ENCODE results near the gene CADM1. TPM values are rescaled to one million over a fixed set of nuclear protein-coding genes. Genes with fewer than 3 reads are reported as not detected.

Gene CADM1
- total and polyA plus RNA-seq, 9 donors, result 6.6 to 61.2 (median 17.2) TPM

DNA sequence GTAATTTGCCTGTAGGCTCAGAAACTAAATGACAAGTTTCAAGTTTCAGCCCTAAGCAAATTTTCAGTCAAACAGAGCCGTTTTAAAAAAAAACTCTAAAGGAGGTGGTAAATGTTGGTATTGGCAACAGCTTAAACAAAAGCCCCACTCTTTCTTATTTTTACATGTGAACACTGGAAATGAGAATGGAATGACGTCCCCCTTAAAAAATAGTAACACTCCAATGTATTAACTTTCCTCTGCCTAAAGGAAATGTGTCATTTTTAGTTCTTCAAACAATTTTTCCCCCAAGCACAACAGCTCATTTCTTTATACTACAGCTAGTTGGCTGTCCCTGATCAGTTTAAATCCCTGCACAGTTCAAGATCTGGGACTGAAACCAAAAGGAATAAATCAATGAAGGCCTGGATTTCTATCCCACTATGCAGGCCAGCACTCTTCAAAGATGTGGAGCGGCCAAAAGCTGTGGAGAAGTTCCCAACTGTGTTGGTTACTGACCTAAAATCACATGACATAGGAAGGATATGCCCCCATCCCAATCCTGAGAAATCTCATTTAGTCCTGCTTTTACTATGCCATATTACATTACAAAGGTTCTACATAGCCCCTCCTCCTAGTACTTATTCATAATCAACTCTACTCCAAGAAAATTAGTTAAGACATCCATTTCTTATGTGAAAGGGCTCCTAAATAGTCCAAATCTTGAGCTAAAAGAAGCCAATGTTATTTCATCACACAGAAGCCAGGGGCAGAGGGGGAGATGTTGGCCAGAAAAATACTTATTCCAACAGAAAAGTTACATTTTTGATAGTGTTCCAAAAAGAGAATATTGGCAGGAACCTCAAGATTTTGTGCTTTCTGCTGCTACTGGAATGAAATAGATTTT lies 95.9 kb downstream of the CADM1 start:
- WGBS, 3 donors, result 3 to 4% (median 4%) methylated on average over 3 of the region's 3 CpGs
- DNase-seq, result peak; percentile 27 to 39 (median 32)
- Histone ChIP-seq H3K27ac (no peak overlapping the region), H3K4me1 (ENCODE audit: insufficient read depth) (peaks cover 8% of the 10 kb centered on the region), H3K9me3 (no peaks in the 10 kb centered on the region), H3K27me3 (no peaks in the 10 kb centered on the region), H3K36me3 (no peaks in the 10 kb centered on the region), H3K4me3 (no peak overlapping the region)
- TF ChIP-seq, protein P1, sequence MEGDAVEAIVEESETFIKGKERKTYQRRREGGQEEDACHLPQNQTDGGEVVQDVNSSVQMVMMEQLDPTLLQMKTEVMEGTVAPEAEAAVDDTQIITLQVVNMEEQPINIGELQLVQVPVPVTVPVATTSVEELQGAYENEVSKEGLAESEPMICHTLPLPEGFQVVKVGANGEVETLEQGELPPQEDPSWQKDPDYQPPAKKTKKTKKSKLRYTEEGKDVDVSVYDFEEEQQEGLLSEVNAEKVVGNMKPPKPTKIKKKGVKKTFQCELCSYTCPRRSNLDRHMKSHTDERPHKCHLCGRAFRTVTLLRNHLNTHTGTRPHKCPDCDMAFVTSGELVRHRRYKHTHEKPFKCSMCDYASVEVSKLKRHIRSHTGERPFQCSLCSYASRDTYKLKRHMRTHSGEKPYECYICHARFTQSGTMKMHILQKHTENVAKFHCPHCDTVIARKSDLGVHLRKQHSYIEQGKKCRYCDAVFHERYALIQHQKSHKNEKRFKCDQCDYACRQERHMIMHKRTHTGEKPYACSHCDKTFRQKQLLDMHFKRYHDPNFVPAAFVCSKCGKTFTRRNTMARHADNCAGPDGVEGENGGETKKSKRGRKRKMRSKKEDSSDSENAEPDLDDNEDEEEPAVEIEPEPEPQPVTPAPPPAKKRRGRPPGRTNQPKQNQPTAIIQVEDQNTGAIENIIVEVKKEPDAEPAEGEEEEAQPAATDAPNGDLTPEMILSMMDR (IDR thresholded peaks at IDR 0.05), result no peak
- TF ChIP-seq POLR2A (IDR thresholded peaks at IDR 0.05) (no peak), EP300 (IDR thresholded peaks at IDR 0.05) (no peak)
- intact Hi-C loops (cut with DNase I), result no loop called here

DNA sequence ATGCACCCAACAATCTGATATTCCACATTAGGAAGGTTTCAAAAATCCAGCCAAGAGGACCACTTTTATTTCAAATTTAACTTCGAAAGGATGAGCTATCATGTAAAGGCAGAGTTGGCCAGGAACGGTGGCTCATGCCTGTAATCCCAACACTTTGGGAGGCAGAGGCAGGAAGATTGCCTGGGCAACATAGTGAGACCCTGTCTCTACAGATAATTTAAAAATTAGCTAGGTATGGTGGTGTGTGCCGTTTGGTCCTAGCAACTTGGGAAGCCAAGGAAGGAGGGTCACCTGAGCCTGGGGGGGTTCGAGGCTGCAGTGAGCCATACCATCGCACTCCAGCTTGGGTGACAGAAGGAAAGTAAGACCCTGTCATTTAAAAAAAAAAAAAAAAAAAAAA lies 96.7 kb downstream of the CADM1 start:
- H3K36me3 ChIP-seq, result no peaks in the 10 kb centered on the region
- 80 to 85% (median 80%) methylated on average over 5 of the region's 5 CpGs for WGBS, 3 donors
- no peak overlapping the region for H3K4me3 ChIP-seq
- H3K4me1 ChIP-seq (ENCODE audit: insufficient read depth), result peaks cover 8% of the 10 kb centered on the region
- H3K9me3 ChIP-seq, result no peaks in the 10 kb centered on the region
- no peak overlapping the region for H3K27ac ChIP-seq
- TF ChIP-seq EP300 (IDR thresholded peaks at IDR 0.05), result no peak
- no peak for TF ChIP-seq POLR2A (IDR thresholded peaks at IDR 0.05)
- TF ChIP-seq, protein P1 (IDR thresholded peaks at IDR 0.05), result no peak
- H3K27me3 ChIP-seq, result no peaks in the 10 kb centered on the region
- no peak for DNase-seq
- intact Hi-C loops (cut with DNase I), result no loop called here

DNA sequence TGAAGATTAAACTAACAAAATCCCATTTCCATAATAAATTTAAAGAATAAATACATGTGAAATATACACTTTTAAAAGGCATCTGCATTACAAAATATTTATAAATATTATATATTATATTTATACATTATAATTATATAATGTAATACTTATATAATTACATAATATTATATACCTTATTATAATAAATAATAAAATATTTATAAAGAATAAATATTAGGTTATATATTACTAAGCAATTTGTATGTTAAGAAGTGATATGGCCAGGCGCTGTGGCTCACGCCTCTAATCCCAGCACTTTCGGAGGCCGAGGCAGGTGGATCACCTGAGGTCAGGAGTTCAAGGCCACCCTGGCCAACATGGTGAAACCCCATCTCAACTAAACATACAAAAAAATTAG lies 97.8 kb downstream of the CADM1 start:
- Histone ChIP-seq H3K9me3 (no peaks in the 10 kb centered on the region), H3K4me1 (ENCODE audit: insufficient read depth) (peaks cover 8% of the 10 kb centered on the region), H3K27ac (no peak overlapping the region), H3K4me3 (no peak overlapping the region), H3K36me3 (no peaks in the 10 kb centered on the region), H3K27me3 (no peaks in the 10 kb centered on the region)
- no peak for DNase-seq
- WGBS, 3 donors, result 95 to 97% (median 97%) methylated on average over 4 of the region's 4 CpGs
- intact Hi-C loops (cut with DNase I), result no loop called here
- TF ChIP-seq EP300 (IDR thresholded peaks at IDR 0.05) (no peak), POLR2A (IDR thresholded peaks at IDR 0.05) (no peak)
- TF ChIP-seq, protein P1 (IDR thresholded peaks at IDR 0.05), result no peak

DNA sequence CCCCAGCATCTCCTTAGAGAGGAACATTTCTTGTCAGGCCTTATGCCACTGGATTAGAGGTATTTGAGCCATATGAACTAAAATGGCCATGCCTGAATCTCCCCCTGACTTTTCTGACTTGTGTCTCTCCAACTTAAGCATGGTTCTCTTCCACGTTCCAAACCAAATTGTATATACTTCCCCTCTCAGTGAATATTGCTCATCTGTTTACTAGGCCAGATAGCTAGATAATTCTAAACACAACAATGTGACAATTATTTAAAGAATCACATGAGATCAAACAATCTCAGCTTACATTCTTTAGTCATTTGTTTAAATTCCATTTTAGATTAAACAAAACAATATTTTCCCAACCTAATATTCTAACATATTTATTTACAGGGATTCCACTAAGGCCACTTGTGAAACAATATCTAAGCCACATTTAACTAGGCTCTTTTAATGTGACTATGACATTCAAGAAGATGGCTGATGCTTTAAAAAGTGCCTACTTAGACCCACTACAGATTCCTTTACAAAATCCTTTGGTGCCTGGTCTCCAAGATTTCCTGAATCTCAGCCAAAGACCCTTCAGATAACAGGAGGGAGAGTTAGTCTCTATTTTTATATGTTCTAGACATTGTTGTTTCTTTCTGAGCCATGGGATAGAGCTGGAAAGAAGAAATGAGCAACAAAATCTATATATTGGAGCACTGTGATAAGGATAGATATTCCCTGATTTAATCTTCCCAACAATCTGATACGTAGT lies 105.7 kb downstream of the CADM1 start:
- WGBS, 3 donors, result 61 to 82% (median 78%) methylated on average over 2 of the region's 2 CpGs
- TF ChIP-seq, protein P1 (IDR thresholded peaks at IDR 0.05), result no peak
- TF ChIP-seq POLR2A (IDR thresholded peaks at IDR 0.05) (no peak), EP300 (IDR thresholded peaks at IDR 0.05) (no peak)
- no peak for DNase-seq

More for the DNA sequence above, 105.7 kb downstream of the CADM1 start:
- H3K9me3 ChIP-seq, result no peaks in the 10 kb centered on the region
- no peak overlapping the region for H3K27ac ChIP-seq
- no peaks in the 10 kb centered on the region for H3K27me3 ChIP-seq
- no peak overlapping the region for H3K4me3 ChIP-seq
- H3K4me1 ChIP-seq (ENCODE audit: insufficient read depth), result no peaks in the 10 kb centered on the region
- intact Hi-C loops (cut with DNase I), result loop anchor here in 1 of 4 donors (5.0 kb wide), 1 partner anchor 181 kb away; no protein-coding TSS in a partner anchor
- H3K36me3 ChIP-seq, result no peaks in the 10 kb centered on the region
